Nephron (organoid): Measurements from ENCODE around the gene RILPL1.

ENCODE experiments used
- H3K27ac Mint-ChIP-seq, 3 experiments: 2 replicates each; pipeline ENCODE4 v1.8.0; 2020; ENCODE audit warnings: mixed read lengths in 3 of 3, mild to moderate bottlenecking in 2 of 3, moderate library complexity in 1 of 3
- H3K27me3 Mint-ChIP-seq: 2 replicates; pipeline ENCODE4 v1.8.0; 2021; ENCODE audit warnings: low read depth, mild to moderate bottlenecking, moderate library complexity, mixed read lengths
- H3K36me3 Mint-ChIP-seq: 2 replicates; pipeline ENCODE4 v1.8.0; 2020; ENCODE audit warnings: low read depth, mixed read lengths
- H3K4me1 Mint-ChIP-seq: 2 replicates; pipeline ENCODE4 v1.8.0; 2020; ENCODE audit warnings: mixed read lengths
- H3K4me3 Mint-ChIP-seq, 3 experiments: 2 replicates each; pipeline ENCODE4 v1.8.0; 2020; ENCODE audit warnings: mild to moderate bottlenecking in 3 of 3, mixed read lengths in 3 of 3, moderate library complexity in 2 of 3
- H3K9me3 Mint-ChIP-seq: 2 replicates; pipeline ENCODE4 v1.8.0; 2020; ENCODE audit warnings: mixed read lengths
- TF ChIP-seq, protein P1 (sequence below), 3 experiments: fragments of 200-600 bp; sonication (generic); IDR thresholded peaks; one replicate each; pipeline ENCODE4 v1.5.0; 2021; ENCODE audit warnings: antibody characterized with exemption in 3 of 3; ENCODE audit not compliant: unreplicated experiment in 3 of 3

Gene RILPL1

DNA sequence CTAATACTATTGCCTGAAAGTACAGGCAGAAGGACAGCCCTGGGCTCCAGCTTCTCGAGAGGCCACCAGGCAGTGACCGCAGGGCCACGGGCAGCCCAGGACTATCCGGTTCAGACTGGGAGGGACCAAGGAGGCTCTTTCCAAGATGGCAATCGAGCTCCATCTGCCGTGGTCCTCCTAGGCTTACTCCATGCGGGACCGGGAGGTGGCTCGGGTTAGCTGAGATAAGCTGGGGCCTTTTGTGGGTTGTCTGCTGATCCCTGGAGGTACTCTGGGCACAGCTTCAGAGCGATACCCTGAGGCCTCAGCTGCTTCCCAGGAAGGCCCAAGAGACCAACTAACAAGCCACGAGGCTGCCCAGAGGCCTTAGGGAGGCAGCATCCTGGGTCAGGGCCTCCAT, 42.5 kb downstream of the RILPL1 start:
- TF ChIP-seq, protein P1, sequence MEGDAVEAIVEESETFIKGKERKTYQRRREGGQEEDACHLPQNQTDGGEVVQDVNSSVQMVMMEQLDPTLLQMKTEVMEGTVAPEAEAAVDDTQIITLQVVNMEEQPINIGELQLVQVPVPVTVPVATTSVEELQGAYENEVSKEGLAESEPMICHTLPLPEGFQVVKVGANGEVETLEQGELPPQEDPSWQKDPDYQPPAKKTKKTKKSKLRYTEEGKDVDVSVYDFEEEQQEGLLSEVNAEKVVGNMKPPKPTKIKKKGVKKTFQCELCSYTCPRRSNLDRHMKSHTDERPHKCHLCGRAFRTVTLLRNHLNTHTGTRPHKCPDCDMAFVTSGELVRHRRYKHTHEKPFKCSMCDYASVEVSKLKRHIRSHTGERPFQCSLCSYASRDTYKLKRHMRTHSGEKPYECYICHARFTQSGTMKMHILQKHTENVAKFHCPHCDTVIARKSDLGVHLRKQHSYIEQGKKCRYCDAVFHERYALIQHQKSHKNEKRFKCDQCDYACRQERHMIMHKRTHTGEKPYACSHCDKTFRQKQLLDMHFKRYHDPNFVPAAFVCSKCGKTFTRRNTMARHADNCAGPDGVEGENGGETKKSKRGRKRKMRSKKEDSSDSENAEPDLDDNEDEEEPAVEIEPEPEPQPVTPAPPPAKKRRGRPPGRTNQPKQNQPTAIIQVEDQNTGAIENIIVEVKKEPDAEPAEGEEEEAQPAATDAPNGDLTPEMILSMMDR (IDR thresholded peaks at IDR 0.05; ENCODE audit: unreplicated experiment in 3 of 3) = no peak
- Mint-ChIP-seq H3K27me3 (no peaks in the 10 kb centered on the region), H3K36me3 (peaks cover 31% of the 10 kb centered on the region), H3K27ac (no peak overlapping the region), H3K4me1 (peaks cover 21% of the 10 kb centered on the region), H3K9me3 (no peaks in the 10 kb centered on the region), H3K4me3 (no peak overlapping the region)

DNA sequence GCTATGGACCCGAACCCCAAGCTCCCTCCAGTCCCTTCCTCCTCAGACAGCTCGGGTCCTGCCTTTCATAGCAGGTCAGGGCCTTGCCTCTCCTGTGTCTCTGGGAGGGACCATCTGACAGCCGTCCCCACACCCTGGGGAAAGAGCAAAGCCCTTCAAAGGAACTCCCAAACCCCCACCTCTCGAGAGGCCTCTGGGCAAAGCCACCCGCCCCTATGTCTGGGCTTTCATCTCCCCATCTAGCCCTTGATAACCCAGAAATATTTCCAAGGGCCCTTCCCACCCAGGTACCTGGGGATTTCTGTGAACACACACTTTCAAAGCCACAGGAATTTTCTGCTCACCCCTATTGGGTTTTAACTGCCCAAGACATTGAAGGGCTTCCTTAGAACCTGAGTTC, 43.4 kb downstream of the RILPL1 start:
- no peak overlapping the region for H3K4me3 Mint-ChIP-seq
- H3K27me3 Mint-ChIP-seq = no peaks in the 10 kb centered on the region
- H3K9me3 Mint-ChIP-seq = no peaks in the 10 kb centered on the region
- H3K36me3 Mint-ChIP-seq = peaks cover 34% of the 10 kb centered on the region
- no peak overlapping the region for H3K27ac Mint-ChIP-seq
- H3K4me1 Mint-ChIP-seq = peaks cover 21% of the 10 kb centered on the region
- TF ChIP-seq, protein P1 (IDR thresholded peaks at IDR 0.05; ENCODE audit: unreplicated experiment in 3 of 3) = no peak

DNA sequence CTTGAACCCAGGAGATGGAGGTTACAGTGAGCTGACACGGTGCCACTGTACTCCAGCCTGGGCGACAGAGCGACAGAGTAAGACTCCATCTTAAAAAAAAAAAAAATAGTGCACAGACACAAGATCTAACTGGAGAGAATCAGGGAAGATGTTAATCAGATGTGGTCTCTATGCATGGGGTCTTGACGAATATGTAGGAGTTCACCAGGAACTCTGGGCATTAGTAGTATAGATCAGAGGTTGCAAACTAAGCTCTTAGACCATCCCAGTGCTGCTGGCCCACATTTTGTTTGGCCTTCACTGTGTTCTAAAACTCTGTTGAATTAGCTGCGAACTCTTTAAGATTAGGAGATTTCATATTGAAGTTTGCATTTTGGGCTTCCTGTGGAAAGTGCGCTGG, 43.9 kb downstream of the RILPL1 start:
- Mint-ChIP-seq H3K27ac (no peak overlapping the region), H3K4me1 (peaks cover 21% of the 10 kb centered on the region)

DNA sequence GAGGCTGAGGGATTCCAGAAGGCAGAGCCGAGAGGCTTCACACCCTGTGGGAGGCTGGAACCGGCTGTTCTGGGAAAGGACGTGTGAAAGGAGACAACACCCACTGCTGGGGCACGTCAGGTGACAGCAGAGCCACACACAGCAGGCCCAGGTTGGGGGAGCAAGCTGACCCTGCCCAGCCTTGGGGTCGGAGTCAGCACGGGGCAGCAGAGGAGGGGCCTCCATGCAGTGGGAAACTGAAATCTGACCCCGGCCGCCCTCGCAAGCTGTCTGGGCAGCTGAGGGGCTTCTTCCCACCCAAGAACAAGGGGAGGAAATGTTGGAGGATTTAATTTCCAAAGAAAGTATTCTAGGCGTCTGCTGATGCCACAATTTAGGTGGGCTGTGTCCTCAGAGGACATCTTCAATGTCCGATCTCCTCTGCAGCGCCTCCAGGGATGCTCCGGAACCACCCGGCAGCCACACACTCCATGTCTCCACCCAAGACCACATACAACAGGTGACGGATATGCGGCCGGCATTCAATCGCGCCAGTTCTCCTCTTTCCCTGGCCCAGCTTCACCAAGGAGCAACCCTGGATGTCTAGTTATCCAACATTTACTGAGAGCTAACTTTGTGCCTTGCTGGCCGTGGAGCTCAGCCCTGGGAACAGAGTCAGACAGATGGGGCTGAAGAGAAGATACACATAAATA, 44.8 kb downstream of the RILPL1 start:
- Mint-ChIP-seq H3K9me3 (no peaks in the 10 kb centered on the region), H3K27me3 (no peaks in the 10 kb centered on the region), H3K27ac (peak overlapping the region in 2 of 3 experiments; percentile 69 to 77), H3K4me3 (no peak overlapping the region), H3K4me1 (peaks cover 17% of the 10 kb centered on the region), H3K36me3 (peaks cover 40% of the 10 kb centered on the region)
- TF ChIP-seq, protein P1 (IDR thresholded peaks at IDR 0.05; ENCODE audit: unreplicated experiment in 3 of 3) = no peak

More for the DNA sequence above, 43.9 kb downstream of the RILPL1 start:
- Mint-ChIP-seq H3K27me3 (no peaks in the 10 kb centered on the region), H3K4me3 (no peak overlapping the region), H3K9me3 (no peaks in the 10 kb centered on the region), H3K36me3 (peaks cover 34% of the 10 kb centered on the region)
- TF ChIP-seq, protein P1 (IDR thresholded peaks at IDR 0.05; ENCODE audit: unreplicated experiment in 3 of 3) = no peak

DNA sequence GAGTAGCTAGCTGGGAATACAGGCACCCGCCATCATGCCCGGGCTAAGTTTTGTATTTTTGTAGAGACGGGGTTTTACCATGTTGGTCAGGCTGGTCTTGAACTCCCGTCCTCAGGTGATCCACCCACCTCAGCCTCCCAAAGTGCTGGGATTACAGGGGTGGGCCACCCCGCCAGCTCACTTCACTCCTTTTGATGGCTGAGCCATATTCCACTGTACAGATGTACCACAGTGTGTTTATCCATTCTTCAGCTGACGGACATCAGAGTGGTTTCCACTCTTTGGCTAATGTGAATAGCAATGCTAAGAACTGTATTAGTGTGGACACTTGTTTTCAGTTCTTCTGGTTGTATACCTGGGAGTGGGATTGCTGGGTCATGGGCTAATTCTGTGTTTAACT, 46.1 kb downstream of the RILPL1 start:
- no peak overlapping the region for H3K4me3 Mint-ChIP-seq
- no peaks in the 10 kb centered on the region for H3K27me3 Mint-ChIP-seq
- no peaks in the 10 kb centered on the region for H3K9me3 Mint-ChIP-seq
- peaks cover 13% of the 10 kb centered on the region for H3K4me1 Mint-ChIP-seq
- TF ChIP-seq, protein P1 (IDR thresholded peaks at IDR 0.05; ENCODE audit: unreplicated experiment in 3 of 3) = no peak
- no peak overlapping the region for H3K27ac Mint-ChIP-seq
- peaks cover 47% of the 10 kb centered on the region for H3K36me3 Mint-ChIP-seq

DNA sequence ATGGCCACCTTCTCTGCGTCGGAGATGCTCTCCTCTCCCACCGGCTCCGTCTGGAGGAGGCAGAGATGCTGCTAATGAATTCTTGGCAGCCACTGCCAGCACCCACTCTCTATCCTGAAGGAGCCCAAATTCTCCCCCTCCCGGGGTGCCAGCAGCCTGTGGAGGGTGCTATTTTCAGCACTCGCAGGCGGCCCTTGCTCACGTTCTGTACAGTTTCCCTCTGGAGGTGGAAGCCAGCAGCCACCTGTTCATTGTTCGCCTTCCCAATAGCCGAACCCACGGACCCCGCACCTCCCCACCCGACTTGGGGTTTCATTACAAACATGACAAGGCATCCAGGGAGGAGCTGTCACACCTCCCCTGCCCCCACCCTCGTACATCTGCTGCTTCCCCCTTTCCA, 47.8 kb downstream of the RILPL1 start:
- TF ChIP-seq, protein P1 (IDR thresholded peaks at IDR 0.05; ENCODE audit: unreplicated experiment in 3 of 3) = no peak
- Mint-ChIP-seq H3K9me3 (no peaks in the 10 kb centered on the region), H3K27me3 (no peaks in the 10 kb centered on the region), H3K27ac (no peak overlapping the region), H3K4me3 (no peak overlapping the region), H3K36me3 (peaks cover 49% of the 10 kb centered on the region), H3K4me1 (peaks cover 9% of the 10 kb centered on the region)
